HG02763 (cell line): ENCODE results near the gene CTPS2.
"Not testable (repeated sequence)": the region's sequence is repeated elsewhere in the genome, so short reads cannot be mapped to it uniquely, and the experiment has no call there.

ENCODE experiments used
- ATAC-seq: cut with Tn5 transposase; IDR thresholded peaks from one replicate; pipeline ENCODE4 v1.9.1; 2021; ENCODE audit warnings: mild to moderate bottlenecking, moderate library complexity; ENCODE audit not compliant: unreplicated experiment

The CTPS2 gene, protein sequence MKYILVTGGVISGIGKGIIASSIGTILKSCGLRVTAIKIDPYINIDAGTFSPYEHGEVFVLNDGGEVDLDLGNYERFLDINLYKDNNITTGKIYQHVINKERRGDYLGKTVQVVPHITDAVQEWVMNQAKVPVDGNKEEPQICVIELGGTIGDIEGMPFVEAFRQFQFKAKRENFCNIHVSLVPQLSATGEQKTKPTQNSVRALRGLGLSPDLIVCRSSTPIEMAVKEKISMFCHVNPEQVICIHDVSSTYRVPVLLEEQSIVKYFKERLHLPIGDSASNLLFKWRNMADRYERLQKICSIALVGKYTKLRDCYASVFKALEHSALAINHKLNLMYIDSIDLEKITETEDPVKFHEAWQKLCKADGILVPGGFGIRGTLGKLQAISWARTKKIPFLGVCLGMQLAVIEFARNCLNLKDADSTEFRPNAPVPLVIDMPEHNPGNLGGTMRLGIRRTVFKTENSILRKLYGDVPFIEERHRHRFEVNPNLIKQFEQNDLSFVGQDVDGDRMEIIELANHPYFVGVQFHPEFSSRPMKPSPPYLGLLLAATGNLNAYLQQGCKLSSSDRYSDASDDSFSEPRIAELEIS

DNA sequence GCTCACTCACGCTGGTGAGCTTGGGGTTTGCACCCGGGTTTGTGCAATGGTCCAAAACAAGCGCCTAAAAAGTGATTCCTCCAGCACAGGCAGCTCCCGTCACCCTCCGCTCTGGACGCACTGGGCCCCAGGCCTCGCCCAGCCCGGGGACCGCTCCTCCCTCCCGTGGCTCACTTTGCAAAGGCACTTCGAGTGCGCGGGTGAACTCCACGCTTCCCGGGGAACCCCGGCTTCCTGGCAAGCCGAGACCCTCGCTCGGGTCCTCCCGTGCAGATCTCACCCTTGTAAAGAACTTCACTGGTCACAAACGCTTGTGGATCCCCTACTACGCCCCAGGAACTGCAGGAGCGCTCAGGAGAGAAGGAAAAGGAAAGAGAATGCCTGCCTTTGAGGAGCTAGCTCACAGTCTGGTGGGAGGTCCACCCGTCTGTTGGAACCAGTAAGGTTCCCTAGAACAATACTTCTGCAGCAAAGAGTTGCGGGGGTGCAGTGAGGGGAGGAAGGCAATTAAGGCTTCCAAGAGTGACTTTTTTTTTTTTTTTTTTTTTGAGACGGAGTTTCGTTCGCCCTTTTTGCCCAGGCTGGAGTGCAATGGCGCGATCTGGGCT, at the start of gene CTPS2:
Gene CTPS2 (minus strand): TSS at position 122 of the 608 bp plus-strand sequence. CDS start 9,767 bp downstream, outside the sequence.
- ATAC-seq = peak; percentile 61

DNA sequence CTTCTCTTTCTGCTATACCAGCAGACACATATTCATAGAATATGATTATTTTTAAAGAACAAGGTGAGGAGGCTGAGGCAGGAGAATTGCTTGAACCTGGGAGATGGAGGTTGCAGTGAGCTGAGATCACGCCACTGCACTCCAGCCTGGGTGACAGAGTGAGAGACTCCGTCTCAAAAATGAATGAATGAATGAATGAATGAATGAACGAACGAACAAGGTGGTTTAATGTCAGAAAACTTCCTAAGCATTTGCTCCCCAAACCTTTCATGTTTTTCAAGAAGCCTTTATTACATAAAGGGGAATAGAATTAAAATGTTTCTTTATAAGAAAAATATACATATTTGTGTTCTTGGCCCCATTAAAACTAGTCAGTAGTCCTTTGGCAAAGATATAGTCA, 49.0 kb upstream of the CTPS2 start:
- not testable (repeated sequence) for ATAC-seq

DNA sequence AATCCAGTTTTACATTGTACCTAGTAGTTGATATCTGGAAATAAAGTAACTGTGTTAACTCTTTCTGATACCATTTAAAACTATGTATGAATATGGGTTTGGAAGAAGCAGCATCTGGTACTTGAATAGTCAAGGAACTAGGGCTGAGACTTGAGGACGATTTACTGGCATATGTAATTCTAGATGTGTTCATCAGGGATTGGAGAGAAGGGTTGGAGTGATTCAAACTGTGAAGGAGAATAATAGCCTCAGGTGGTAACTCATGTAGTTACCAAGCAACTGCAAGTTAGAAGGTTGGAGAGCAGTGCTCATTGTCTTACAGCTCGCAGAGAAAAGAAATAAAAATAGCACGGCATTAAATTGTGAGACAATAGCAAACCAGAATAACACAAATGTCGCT, 44.3 kb upstream of the CTPS2 start:
- ATAC-seq = no peak

DNA sequence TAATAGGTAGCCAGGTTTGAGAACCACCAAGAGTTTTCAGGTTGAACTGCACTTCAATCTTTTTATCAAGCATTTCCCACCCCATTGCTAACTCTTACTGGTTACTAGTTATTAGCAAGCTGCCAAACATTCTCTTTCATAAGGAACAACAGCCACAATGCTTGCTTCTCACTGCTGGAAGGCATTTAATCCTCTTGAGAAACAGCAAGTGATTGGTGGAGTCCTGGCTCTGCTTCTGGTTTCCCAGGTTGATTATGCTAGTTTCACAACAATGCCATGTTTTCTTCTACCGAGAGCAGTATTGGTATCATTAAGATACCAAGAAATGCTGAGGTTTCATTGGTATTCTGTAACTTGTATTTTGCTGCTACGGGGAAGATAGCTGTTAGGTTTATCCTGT, 41.5 kb upstream of the CTPS2 start:
- no peak for ATAC-seq

DNA sequence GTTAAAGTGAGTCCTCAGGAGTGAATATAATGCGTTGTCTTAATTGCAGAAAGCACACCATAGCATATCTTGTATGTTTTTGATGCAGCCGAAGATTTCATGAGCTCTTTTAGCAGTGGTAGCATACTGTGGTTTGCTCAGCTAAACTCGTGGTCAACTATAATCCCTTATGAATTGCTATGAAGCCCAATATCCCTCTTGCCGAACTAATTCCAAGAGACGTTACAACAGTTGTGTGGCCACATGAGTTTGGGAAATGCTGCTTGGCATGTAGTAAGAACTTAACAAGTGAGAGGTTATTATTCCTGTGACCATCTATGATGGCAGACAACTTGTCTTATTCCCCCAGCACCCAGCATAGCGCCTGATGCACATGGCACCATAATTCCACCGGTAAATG, 37.7 kb upstream of the CTPS2 start:
- ATAC-seq = no peak

DNA sequence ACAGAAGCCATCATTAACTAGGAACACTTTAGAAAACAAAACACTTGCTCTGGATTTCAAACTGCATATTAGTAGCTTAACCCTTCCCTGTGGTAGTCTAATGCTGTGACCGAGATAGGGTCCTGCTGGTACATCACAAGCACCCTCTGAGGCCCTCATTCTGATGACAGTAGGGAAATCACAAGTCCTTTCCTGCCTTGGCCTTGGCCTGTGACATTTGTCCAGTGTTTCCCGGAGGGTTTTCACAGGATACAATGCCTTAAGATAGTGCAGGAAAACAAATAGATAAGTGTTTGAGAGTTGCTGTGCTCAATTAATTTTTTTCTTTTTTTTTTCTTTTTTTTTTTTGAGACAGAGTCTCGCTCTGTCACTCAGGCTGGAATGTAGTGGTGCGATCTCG, 36.0 kb upstream of the CTPS2 start:
- no peak for ATAC-seq

DNA sequence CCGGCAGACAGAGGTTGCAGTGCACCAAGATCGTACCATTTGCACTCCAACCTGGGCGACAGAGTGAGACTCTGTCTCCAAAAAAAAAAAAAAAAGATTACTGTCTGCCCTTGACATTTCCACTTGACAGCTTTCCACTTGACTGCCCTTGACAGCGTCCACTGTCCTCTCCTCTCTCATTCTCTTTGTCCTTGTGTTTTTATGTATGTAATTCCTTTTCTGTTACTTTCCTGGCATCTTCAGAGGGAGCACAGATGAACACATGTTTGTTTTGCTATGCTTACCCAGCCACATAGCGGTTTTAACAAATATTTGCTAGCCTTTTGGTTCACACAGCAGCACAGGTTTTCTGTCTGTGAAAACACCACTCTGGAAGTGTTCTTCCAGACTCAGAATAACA, 33.2 kb upstream of the CTPS2 start:
- no peak for ATAC-seq

DNA sequence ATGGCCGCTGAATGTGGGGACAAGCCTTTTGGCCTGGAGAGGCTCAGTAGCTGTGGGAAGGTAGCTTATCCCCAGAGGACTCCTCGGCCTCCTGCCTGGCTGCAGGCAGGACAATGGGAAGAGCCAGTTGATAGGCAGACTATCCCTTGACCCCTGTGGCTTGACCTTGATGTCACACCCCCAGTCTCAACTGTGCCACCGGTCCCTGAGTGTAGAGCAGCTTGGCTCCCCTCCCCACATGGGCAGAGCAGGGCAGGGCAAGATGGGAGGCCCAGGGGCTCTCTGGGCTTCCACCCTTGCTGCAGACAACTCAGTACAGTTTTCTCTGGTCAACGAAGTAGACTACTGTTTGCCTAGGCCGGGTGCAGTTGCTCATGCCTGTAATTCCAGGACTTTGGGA, 32.6 kb upstream of the CTPS2 start:
- no peak for ATAC-seq

DNA sequence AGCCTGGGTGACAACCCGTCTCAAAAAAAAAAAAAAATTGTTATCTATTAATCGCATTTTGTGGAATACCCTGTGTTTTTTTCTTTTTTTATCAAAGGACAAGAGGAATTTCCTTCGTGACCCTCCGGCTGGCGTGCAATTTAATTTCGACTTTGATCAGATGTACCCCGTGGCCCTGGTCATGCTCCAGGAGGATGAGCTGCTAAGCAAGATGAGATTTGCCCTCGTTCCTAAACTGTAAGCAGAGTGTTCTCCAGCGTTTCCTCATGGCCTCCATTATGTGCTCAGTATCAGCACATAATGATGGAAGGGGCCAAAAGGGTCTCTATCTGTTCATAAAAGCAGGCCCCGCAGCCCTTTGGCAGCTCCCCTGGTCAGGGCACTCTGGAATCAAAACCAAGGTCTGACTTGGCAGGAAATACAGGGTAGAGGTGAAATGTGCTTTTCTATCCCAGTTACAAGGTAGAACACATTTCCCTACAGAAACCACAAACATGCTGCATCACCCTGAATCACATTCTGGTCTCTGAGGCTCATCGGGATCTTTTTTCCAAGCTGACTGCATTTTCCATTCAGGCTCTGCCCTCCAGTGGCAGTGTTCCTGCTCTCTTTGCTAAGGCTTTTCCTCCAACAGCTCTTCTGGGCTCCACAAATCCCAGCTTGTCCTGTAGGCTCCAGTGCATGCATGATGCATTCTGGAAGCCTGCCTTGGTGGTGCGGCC, 31.3 kb upstream of the CTPS2 start:
- ATAC-seq = no peak

DNA sequence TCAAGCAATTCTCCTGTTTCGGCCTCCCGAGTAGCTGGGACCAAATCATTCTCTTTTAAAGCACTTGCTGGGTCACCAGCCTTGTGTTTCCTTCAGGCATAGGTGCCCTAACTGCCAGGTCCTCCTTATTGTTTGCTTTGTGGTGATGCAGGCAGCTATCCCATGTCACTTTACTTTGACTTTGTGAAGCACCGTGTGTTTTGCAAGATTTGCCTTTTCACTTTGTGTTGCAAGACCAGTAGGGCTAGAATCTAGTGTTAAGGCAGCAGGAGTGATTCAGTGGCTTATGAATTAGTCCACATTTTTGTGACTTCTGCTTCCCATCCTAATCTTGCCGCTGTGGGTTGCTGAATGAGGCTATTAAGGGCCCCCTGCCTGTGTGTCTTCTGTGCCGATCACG, 27.1 kb upstream of the CTPS2 start:
- no peak for ATAC-seq

DNA sequence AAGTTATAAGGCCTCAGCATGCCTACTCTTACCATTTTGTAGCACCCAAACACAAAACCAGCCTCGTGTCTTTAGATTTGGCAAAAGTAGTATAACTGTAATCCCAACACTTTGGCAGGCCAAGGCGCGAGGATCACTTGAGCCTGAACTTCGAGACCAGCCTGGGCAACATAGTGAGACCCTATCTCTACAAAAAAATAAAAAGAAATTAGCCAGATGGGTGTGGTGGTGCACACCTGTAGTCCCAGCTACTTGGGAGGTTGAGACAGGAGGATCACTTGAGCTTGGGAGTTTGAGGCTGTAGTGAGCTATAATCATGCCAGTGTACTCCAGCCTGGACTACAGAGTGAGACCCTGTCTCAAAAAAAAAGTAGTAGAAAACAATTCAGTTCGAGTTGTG, 24.6 kb upstream of the CTPS2 start:
- ATAC-seq = no peak

DNA sequence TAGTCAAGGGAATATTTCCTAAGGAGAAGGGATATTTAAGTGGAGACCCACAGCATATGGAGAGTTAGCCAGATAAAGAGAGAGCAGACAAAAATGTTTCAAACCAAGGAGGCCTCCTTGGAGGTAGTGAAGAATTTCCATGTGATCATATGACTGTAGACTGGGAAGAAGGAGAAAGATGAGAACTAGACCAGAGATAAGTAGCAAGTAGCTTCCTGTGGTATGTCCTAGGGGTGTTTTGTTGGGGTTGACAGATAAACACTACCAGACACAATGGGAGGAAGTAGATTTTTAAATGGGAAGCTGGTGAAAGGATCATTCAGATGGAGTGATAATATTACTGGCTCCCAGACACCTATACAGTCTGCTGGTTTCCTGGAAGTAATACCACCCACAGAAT, 20.5 kb upstream of the CTPS2 start:
- ATAC-seq = no peak

DNA sequence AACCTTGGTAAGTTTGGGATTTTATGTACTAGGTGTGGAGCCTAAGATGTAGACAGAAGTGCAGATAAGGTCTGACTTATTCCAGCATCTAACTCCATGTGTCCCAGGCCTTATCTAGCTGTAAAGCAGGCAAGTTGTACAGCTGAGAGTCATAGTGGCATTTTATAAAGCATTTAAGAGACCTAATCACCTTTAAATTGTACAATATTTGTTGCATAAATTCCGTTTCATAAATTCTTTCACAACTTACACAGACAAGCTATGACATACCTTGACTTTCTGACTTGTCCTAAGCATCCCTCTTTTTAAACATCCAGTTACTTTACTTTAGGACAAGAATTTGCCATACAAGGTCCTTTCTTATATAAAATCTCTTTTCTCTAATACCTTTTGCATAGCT, 18.0 kb upstream of the CTPS2 start:
- no peak for ATAC-seq

DNA sequence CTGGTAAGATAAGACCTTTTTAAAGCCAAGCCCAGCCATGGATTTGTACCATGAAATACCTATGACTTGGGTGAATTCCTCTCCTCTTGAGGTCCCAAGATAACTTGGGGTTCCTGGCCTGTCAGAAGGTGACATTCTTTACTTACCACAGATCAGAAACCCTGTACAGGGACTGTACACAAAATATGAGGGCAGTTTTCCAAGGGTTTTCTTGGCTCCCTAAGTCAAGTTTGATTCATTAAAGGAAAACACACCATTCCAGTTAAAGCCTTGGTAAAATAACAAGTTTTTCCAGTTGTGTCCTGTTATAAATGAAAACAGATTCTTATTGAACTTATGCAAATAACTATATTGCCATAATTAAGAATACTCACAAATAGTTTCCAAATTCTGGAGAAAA, 15.2 kb upstream of the CTPS2 start:
- no peak for ATAC-seq

DNA sequence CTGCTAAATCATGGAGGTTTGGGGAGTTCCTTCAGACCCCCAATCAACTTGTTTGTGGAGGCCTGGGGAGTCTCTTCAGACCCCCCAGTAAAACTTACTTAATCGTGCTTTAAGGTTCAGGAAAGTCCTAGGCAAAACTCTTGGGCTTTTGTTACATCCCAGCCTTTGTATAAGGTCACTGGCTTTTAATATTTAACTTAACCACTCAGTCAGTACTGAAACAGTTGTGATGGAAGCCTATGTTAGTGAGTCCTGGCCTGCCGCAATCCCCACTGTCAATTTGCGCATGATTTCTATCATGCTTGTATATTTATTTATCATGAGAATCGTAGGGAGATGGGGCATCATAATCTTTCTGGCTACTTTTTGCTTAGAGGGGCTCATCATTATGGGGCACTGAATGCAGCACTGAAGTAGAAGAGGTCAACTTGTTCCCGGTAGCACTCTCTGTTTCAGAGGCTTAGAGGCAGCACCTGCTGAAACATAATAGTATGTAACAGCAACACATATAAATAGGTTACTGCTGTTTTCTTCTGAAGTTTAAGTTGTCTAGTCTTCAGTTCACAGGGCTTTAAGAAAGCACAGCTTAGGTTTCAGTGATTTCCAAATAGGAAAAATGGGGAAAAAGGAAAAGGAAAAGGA, 14.0 kb upstream of the CTPS2 start:
- ATAC-seq = peak; percentile 74

DNA sequence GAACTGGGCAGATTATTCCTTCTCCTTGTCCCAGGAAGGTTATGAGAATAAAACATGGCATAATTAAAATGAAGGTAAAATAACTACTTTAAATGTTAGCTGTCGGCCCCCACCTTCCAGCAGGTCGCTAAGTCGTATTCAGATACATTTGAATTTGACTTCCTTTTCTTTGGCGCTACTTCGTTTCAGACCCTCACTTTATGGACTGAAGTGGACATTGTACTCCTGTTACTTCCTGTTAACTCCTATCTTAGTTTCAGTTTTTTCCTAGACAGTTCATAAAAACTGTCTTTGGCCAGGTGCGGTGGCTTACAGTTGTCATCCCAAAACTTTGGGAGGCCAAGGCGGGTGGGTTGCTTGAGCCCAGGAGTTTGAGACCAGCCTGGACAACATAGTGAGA, 12.6 kb upstream of the CTPS2 start:
- no peak for ATAC-seq

DNA sequence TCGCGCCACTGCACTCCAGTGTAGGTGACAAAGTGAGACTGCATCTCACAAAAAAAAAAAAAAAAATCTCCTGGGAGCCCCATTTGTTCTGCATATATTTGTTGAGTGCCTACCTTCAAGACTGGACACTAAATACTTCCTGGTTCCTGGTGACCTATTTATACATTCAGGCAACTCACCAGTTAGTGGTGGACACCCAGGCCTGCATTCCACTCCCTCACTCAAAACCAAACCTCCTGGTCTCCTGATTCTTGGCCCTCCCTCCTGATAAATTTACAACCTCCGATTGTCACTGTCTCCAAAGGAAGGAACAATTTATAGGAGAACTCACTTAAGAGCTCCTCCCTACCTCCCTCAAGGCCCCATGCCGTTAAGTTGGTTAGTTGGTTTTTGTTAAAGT, 10.0 kb upstream of the CTPS2 start:
- no peak for ATAC-seq

DNA sequence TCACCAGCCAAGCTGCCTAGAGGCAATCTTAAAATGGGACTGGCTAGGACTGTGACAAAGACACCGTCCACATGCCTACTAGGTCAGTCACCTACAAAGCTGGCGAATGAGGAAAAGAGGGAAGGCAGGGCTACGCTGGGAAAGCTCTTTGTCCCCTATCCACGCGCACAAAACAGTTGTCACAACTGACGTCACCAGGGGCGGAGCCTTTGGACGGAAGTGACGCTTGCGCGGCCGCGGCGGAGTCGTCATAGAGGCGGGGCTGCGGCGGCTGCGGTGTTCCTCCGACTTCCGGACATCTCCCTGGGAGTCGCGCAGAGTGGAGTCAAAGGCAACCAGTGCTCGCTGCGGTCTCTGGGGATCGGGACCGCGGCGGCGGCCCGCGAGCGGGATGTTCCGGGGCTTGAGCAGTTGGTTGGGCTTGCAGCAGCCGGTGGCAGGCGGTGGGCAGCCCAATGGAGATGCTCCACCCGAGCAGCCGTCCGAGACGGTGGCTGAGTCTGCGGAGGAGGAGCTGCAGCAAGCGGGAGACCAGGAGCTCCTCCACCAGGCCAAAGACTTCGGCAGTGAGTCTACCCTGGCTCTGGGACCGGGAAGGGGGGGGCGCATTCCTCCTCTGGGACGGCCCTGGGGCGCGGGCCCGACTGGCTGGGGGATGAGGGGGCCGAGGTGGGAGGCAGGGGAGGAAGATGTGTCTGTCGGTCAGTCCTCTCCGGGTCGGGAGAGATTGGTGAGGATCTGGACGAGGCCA, 7.0 kb upstream of the CTPS2 start, which contains the start of gene SYAP1:
Gene SYAP1 (plus strand): TSS at position 279 of the 751 bp plus-strand sequence. CDS start 113 bp downstream, at position 392.
- peak; percentile 99 for ATAC-seq

DNA sequence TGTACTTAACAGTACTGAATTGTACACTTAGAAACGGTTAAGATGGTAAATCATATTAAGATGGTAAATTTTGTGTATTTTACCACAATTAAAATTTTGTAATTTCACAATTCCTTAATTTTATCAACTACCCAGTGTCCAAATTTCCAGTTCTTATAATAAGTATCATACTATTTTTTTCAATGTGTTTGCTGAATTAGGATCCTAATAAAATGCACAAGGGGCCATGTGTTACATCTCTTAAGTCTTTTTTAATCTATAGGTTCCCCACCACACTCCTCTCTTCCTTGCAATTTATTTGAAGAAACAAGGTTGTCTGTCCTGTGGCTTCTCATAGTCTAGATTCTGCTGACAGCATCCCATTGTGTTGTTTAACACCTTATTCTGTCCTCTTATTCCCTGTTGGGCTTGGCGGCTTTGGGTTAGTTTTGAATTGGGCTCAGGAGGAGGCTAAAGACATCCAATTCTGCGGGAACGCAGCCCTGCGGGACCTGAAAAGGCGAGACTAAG, 6.4 kb upstream of the CTPS2 start:
- no peak for ATAC-seq

DNA sequence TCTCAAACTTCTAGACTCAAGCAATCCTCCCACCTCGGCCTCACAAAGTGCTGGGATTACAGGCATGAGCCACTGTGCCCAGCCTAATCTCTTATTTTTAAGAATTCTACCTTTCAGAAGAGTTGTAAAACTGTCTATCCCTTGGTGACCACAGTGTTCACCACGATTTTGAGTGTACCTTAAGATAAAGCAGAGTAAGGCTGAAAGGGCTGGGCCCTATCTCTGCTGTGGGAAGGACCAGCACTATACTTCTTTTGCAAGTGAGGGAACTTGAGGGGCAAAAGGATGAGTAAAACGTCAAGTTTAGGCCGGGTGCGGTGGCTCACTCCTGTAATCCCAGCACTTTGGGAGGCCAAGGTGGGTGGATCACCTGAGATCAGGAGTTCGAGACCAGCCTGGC, 4.0 kb upstream of the CTPS2 start:
- not testable (repeated sequence) for ATAC-seq
